B cell (primary cell): ENCODE measurements around the gene SCFD2. TPM values are rescaled to one million over a fixed set of nuclear protein-coding genes. Genes with fewer than 3 reads are reported as not detected.

ENCODE experiments used
- ATAC-seq: fragments of 200-7000 bp; cut with Tn5 transposase; one replicate; pipeline ENCODE4 v1.10.0; 2021; ENCODE audit warnings: low read depth, mild to moderate bottlenecking, moderate number of reproducible peaks, moderate library complexity
- CTCF ChIA-PET: fragments of 350-600 bp; sonication (Branson Sonifier 250); formaldehyde crosslinking; loops from one replicate; lab custom pipeline; 2021; ENCODE audit warnings: antibody characterized with exemption, inconsistent platforms; lab: Charles Lee
- POLR2A ChIA-PET: fragments of 350-600 bp; sonication (Branson Sonifier 250); formaldehyde crosslinking; loops from one replicate; lab custom pipeline; 2021; ENCODE audit warnings: antibody characterized with exemption; lab: Charles Lee
- DNase-seq: peaks from one replicate; pipeline ENCODE4 v3.0.0; 2013
- H2AFZ ChIP-seq: 2 replicates; pipeline ENCODE4 v1.6.1; 2012; ENCODE audit warnings: mild to moderate bottlenecking, low read depth, low read length; ENCODE audit not compliant: insufficient read depth, poor library complexity, severe bottlenecking
- H3K27ac ChIP-seq, 2 donors: 1 replicate in 1 of 2; 2 replicates in 1 of 2; pipeline ENCODE4 v1.5.1; 2012 to 2013; ENCODE audit warnings: low read length in 2 of 2, mild to moderate bottlenecking in 2 of 2, moderate library complexity in 1 of 2
- H3K27me3 ChIP-seq, 4 experiments: fragments of 200-600 bp in 1 of 4; sonication (generic) in 1 of 4; replicated peaks in 1 of 4; 1 replicate in 2 of 4; 2 replicates in 2 of 4; pipeline versions ENCODE4 v1.6.1 to v1.7.0; 2013 to 2016; ENCODE audit warnings: low read length in 3 of 4, mild to moderate bottlenecking in 2 of 4, mixed read lengths in 1 of 4, moderate library complexity in 1 of 4; ENCODE audit not compliant: insufficient read depth in 4 of 4, control insufficient read depth in 3 of 4; ENCODE audit errors: control extremely low read depth in 1 of 4
- H3K36me3 ChIP-seq, 2 experiments: replicated peaks in 1 of 2; 1 replicate in 1 of 2; 2 replicates in 1 of 2; pipeline versions ENCODE4 v1.6.1 to v1.7.1; 2013; ENCODE audit warnings: low read length in 1 of 2; ENCODE audit not compliant: insufficient read depth in 2 of 2, control insufficient read depth in 1 of 2; ENCODE audit errors: control extremely low read depth in 1 of 2, extremely low read depth in 1 of 2
- H3K4me1 ChIP-seq, 2 donors: fragments of 200-600 bp in 1 of 2; sonication (generic) in 1 of 2; 1 replicate in 1 of 2; 2 replicates in 1 of 2; pipeline versions ENCODE4 v1.5.1 to v1.6.1; 2013 to 2017; ENCODE audit warnings: low read length in 2 of 2; ENCODE audit not compliant: control insufficient read depth in 2 of 2, insufficient read depth in 2 of 2
- H3K4me2 ChIP-seq: replicated peaks from 2 replicates; pipeline ENCODE3; 2012; ENCODE audit warnings: mild to moderate bottlenecking, low read depth, low read length; ENCODE audit not compliant: poor library complexity, severe bottlenecking
- H3K4me3 ChIP-seq, 5 experiments: fragments of 200-600 bp in 1 of 5; sonication (generic) in 1 of 5; 1 replicate in 3 of 5; 2 replicates in 2 of 5; pipeline versions ENCODE4 v1.5.1 to v1.7.0; 2011 to 2016; ENCODE audit warnings: low read length in 4 of 5, mild to moderate bottlenecking in 4 of 5, low read depth in 2 of 5, control low read depth in 1 of 5, moderate library complexity in 1 of 5; ENCODE audit not compliant: insufficient read depth in 1 of 5; ENCODE audit errors: control extremely low read depth in 1 of 5, extremely low read depth in 1 of 5
- H3K79me2 ChIP-seq: fragments of 200-600 bp; sonication (generic); one replicate; pipeline ENCODE4 v1.6.0; 2016; ENCODE audit warnings: low read length; ENCODE audit not compliant: control insufficient read depth, insufficient read depth
- H3K9ac ChIP-seq: fragments of 200-600 bp; sonication (generic); 2 replicates; pipeline ENCODE4 v1.6.1; 2017; ENCODE audit warnings: mild to moderate bottlenecking, low read length, moderate library complexity
- H3K9me3 ChIP-seq, 3 donors: one replicate each; pipeline versions ENCODE4 v1.6.1 to v1.7.1; 2013; ENCODE audit warnings: low read length in 2 of 3; ENCODE audit not compliant: control insufficient read depth in 2 of 3, insufficient read depth in 1 of 3; ENCODE audit errors: control extremely low read depth in 1 of 3
- H4K20me1 ChIP-seq: 2 replicates; pipeline ENCODE4 v1.6.0; 2012; ENCODE audit warnings: mild to moderate bottlenecking, low read length; ENCODE audit not compliant: insufficient read depth, control insufficient read depth, poor library complexity, severe bottlenecking
- H3K27ac Mint-ChIP-seq: one replicate; pipeline ENCODE4 v1.8.0; 2021; ENCODE audit warnings: mixed read lengths
- H3K27me3 Mint-ChIP-seq: one replicate; pipeline ENCODE4 v1.8.0; 2021; ENCODE audit warnings: mixed read lengths
- H3K4me1 Mint-ChIP-seq: one replicate; pipeline ENCODE4 v1.8.0; 2021; ENCODE audit warnings: mixed read lengths
- H3K4me3 Mint-ChIP-seq: one replicate; pipeline ENCODE4 v1.8.0; 2021; ENCODE audit warnings: mixed read lengths
- H3K9me3 Mint-ChIP-seq: one replicate; pipeline ENCODE4 v1.8.0; 2022; ENCODE audit warnings: mixed read lengths; ENCODE audit not compliant: insufficient read depth
- CTCF ChIP-seq: fragments of 200-600 bp; IDR thresholded peaks from one replicate; pipeline ENCODE4 v1.8.0; 2022; ENCODE audit warnings: antibody characterized with exemption, mild to moderate bottlenecking
- EZH2 ChIP-seq: IDR thresholded peaks from 2 replicates; pipeline ENCODE4 v1.6.1; 2012; ENCODE audit warnings: borderline replicate concordance, low read depth, mild to moderate bottlenecking, moderate library complexity, low read length; ENCODE audit not compliant: insufficient read depth, poor library complexity, severe bottlenecking
- WGBS: methylation state at CpG from one replicate; pipeline ENCODE4 v1.1.5; 2013; ENCODE audit warnings: missing lambda C conversion rate; ENCODE audit not compliant: insufficient coverage; 5-methylcytosine and 5-hydroxymethylcytosine counted together
- intact Hi-C: fragments of 100-400 bp; cut with micrococcal nuclease; formaldehyde crosslinking; loops from one replicate; pipeline ENCODE4 v1.10.0; 2022
- polyA plus RNA-seq: library from polyadenylated mRNA; depleted of rRNA; stranded (reverse); fragments of >200 nt; gene quantifications from 2 replicates; pipeline ENCODE4 v1.2.3, GENCODE V29; 2012
- total RNA-seq, 2 donors: library from RNA; stranded (reverse); fragments of 120-200 nt in 1 of 2; gene quantifications; 1 replicate in 1 of 2; 2 replicates in 1 of 2; pipeline versions ENCODE4 v1.2.3 to v1.2.4, GENCODE V29; 2013 to 2022

SCFD2 gene
- total and polyA plus RNA-seq, 2 donors (not counting 1 experiment from before 2014, with no cell fraction given) = 12.8 to 20.4 TPM

- H3K27ac ChIP-seq = no peak overlapping the region
- ChIA-PET POLR2A (no interaction called here), CTCF (no interaction called here)
- H3K79me2 ChIP-seq = no peaks in the 10 kb centered on the region
- no peak for DNase-seq
- intact Hi-C loops = loop anchor here (2.0 kb wide), 1 partner anchor 19 kb away; no protein-coding TSS in a partner anchor
- Mint-ChIP-seq H3K27ac (no peak overlapping the region), H3K9me3 (no peaks in the 10 kb centered on the region), H3K4me1 (no peaks in the 10 kb centered on the region), H3K4me3 (no peak overlapping the region), H3K27me3 (no peaks in the 10 kb centered on the region)
- H3K36me3 ChIP-seq = no peaks in the 10 kb centered on the region
- H4K20me1 ChIP-seq = no peaks in the 10 kb centered on the region
- 98% methylated on average over 4 of the region's 4 CpGs for WGBS
- no peak overlapping the region for H3K9ac ChIP-seq
- H3K9me3 ChIP-seq = no peaks in the 10 kb centered on the region
- no peak overlapping the region for H3K4me3 ChIP-seq
- ATAC-seq = no peak
- TF ChIP-seq CTCF = no peak
- TF ChIP-seq EZH2 = no peak
- no peak overlapping the region for H3K4me2 ChIP-seq
- H2AFZ ChIP-seq = no peak overlapping the region
- H3K4me1 ChIP-seq = no peaks in the 10 kb centered on the region
- no peaks in the 10 kb centered on the region for H3K27me3 ChIP-seq
Observed at GRCh38 chr4:53043891-53044650, 321.8 kb downstream of the SCFD2 start.

GRCh38 chr4:53043055-53043454, 322.8 kb downstream of the SCFD2 start:
- ChIA-PET CTCF (no interaction called here), POLR2A (no interaction called here)
- intact Hi-C loops = loop anchor here (2.0 kb wide), 1 partner anchor 20 kb away; no protein-coding TSS in a partner anchor
- DNase-seq = no peak
- no peak overlapping the region for H3K27ac Mint-ChIP-seq
- H3K9me3 ChIP-seq = no peaks in the 10 kb centered on the region
- H3K27ac ChIP-seq = no peak overlapping the region
- no peak overlapping the region for H2AFZ ChIP-seq
- H3K27me3 Mint-ChIP-seq = no peaks in the 10 kb centered on the region
- no peaks in the 10 kb centered on the region for H4K20me1 ChIP-seq
- no peaks in the 10 kb centered on the region for H3K4me1 ChIP-seq
- no peak overlapping the region for H3K4me3 Mint-ChIP-seq
- WGBS = no CpG with 5 or more reads among the region's 3 CpGs
- H3K27me3 ChIP-seq = no peaks in the 10 kb centered on the region
- H3K9me3 Mint-ChIP-seq = no peaks in the 10 kb centered on the region
- ATAC-seq = no peak
- no peaks in the 10 kb centered on the region for H3K79me2 ChIP-seq
- no peak for TF ChIP-seq CTCF
- TF ChIP-seq EZH2 = no peak
- H3K4me3 ChIP-seq = no peak overlapping the region
- no peak overlapping the region for H3K9ac ChIP-seq
- no peak overlapping the region for H3K4me2 ChIP-seq
- no peaks in the 10 kb centered on the region for H3K36me3 ChIP-seq
- H3K4me1 Mint-ChIP-seq = no peaks in the 10 kb centered on the region
